ENCODE measurements around the gene TUBGCP4.
"Not testable (repeated sequence)": the region's sequence is repeated elsewhere in the genome, so short reads cannot be mapped to it uniquely, and the experiment has no call there.

TUBGCP4 gene, protein sequence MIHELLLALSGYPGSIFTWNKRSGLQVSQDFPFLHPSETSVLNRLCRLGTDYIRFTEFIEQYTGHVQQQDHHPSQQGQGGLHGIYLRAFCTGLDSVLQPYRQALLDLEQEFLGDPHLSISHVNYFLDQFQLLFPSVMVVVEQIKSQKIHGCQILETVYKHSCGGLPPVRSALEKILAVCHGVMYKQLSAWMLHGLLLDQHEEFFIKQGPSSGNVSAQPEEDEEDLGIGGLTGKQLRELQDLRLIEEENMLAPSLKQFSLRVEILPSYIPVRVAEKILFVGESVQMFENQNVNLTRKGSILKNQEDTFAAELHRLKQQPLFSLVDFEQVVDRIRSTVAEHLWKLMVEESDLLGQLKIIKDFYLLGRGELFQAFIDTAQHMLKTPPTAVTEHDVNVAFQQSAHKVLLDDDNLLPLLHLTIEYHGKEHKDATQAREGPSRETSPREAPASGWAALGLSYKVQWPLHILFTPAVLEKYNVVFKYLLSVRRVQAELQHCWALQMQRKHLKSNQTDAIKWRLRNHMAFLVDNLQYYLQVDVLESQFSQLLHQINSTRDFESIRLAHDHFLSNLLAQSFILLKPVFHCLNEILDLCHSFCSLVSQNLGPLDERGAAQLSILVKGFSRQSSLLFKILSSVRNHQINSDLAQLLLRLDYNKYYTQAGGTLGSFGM

DNA sequence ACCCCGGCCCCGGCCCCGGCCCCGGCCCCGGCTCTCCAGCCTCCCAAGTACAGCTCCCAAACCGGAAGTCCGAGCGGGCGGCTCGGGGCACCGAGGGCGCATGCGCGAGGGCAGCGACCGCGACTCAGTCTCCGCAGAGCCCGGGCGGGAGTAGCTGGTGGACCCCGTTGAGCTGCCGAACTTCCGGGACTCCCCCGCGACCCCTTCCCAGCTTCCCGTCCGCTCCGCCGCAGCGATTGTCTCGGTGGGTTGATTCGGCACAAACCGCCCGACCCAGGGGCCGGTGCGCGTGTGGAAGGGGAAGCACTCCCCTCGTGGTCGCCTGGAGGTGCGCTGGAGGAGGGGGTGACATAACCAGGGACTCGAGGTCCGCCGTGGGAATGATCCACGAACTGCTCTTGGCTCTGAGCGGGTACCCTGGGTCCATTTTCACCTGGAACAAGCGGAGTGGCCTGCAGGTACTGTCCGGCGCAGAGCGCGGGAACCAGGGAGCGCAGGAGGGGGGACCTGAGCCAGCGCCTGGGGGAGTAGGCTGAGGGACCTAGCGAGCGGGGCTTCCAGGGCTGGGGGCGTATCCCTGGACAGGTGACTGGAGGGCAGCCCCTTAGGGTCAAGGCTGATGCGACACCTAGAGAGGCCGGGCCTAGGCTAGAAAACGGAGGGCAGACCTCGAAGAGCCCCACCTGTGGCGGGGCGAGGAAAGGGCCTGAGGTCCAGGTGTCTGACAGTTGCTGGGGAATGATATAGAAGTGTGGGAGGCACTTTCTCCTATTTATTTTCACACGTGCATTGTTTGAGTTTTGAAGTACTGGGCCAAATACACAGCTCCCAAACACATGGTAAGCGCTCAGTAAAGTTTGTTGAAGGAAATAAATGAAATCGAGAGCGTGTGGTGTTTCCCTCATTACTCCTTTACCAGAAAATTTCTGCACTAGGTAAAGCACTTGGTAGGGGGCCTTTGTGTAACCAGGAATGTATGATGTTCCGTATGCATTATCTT, at the start of gene TUBGCP4, which contains the start of gene ZSCAN29:
Gene TUBGCP4 (plus strand): TSS at position 127 of the 1,000 bp plus-strand sequence. CDS start 254 bp downstream, at position 381.
Gene ZSCAN29 (minus strand): TSS at position 69 of the 1,000 bp plus-strand sequence. CDS start 1,130 bp downstream, outside the sequence.
- peak; percentile 80 for DNase-seq

DNA sequence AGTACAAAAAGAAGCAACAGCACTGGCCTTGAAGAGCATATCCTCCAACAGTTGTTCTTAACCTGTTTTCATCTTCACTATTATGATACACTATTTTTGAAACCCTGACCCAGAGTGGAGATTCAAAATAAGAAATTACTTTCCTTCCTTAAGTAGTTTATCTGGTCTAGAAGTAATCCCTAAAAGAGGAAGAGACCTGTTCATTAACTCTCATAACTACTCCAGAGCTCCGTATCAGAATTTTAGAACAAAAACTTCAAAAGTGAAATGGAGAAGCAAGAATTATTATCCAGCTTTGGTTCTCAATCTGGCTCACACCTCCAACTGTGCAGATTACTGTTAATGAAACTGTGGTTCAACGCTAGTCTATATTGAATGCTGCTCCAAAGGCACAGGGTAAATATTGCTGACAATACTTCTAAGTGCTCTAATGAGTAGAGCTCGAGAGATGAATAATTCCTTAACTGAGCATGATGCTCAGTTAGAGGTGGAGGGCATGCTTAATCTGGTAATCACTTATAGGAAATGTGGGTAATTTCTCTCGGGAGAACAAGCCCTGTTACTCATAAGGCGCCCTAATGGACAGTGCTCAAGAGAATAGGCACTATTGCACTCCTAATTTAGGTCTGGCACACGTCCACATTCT, 45.7 kb upstream of the TUBGCP4 start:
- DNase-seq, result no peak

DNA sequence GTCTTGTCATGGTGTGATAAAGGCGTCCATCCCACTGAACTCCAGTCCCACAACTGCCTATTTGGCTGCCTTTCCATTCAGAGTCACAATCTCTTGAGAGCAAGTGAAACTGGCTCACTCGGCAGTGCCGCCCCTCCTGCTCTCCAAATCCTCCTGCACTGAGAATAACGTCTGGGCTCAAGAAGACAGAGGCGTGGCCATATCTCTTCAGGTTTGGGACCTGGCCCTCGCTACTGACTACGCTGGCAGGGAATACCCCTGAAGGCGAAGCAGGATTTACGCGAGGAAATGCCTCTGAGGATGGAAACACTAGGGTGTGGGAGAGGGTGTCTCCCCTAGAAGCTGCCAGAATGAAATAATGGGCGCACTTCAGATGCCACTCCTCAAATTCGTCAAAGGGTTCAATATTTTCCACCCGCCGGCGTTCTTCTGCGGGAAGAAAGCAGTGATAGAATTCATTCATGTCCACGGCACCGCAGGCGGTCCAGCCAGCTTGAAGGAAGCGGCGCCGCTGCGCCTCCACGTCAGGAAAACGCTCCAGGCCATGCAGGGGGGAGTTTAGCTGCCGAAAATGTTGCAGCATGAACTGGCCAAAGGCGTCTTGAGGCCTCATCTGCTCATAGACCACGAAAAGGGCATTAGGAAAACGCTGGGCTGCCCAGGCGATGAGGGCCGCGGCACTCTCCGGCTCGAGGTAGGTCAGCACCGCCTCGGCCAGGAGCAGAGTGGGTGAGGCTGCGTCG, 41.5 kb upstream of the TUBGCP4 start:
- peak; percentile 62 for DNase-seq

DNA sequence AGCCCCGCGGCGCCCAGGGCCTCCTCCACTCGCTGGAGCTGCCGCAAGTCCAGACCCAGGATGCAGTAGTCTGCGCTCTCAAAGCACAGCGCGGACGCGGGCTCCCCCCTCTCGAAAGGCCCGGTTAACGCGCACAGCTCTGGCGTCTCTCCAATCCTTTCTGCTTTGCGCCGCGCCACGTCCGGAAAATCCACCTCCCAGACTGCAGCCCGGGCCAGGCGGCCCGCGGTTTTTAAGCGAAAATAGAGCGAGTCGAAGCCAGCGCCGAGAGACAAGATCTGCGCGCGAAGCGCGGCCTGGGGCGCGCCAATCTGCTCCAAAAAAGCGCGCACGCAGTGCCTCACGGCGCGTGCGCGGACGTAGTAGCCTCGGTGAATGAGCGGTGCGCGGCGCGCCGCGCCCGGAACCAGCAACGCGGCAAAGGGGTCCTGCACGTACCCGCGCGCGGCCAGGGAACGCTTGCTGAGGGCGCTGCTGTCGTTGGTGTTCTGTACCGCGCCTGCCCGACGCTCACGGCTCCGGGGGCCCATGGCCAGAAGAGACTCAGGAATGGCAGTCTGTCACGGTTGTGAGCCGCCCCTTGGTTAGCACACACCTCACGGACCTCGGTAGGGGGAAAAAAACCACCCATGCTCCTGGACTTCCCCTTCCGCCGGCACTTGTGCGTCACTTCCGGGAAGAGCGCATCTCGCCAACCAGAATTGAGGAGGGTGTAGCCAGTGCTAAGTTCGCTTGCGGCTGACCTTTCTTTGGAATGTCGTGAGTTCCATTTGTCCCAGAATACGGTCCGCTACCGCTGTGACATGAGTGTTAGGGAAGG, 40.7 kb upstream of the TUBGCP4 start, which contains the start of gene LCMT2:
Gene LCMT2 (minus strand): TSS at position 614 of the 820 bp plus-strand sequence. CDS start 84 bp downstream, at position 530.
- peak; percentile 94 for DNase-seq

DNA sequence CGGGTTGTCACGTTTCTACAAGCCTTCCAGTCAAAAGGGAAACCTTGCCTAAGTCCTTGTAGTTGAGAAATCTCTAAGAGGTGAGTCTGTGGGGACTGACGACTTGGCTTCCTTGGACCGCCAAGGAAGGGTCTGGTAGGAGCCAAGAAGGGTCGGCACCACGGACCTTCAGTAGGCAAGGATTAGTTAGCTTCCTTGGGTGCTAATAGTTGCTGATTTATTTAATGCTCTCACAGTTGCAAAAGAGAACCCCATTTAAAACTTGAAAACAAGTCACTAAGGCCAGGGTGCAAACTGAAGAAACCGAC, 40.2 kb upstream of the TUBGCP4 start:
- no peak for DNase-seq

DNA sequence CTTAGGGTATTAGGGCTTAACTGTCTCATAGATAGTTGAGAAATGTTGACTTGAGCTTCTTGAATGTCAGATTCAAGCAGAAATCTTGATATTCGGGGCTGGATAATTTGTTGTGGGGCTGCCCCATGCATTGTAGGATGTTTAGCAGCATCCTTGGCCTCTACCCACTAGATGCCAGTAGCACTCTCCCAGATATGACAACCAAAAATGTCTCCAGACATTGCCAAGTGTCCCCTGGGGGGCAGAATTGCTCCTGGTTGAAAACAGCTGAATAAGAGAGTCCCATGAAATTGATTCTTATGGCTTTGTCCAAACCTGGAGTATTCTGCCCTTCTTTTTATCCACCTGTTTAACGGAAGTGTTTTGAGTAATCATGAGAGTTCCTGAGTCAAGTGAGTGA, 24.6 kb upstream of the TUBGCP4 start:
- no peak for DNase-seq

DNA sequence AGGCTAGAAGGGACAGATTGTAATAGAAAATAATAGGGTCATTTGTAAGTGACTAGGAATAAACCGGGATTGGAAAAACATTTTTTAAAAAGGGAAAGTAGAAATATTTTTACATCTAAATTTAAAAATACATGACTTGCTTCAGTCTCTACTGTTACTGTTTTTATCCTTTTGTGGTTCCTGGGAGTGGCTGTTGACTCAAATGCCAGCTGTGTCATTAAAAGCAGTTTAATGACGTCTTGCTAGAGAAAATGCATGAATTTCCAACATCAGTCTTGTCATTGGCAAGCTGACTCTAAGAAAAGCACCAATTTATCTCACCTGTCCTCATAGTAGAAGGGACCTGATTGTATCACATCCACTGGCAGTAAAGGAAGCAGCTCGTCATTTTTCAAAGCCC, 23.8 kb upstream of the TUBGCP4 start:
- no peak for DNase-seq

DNA sequence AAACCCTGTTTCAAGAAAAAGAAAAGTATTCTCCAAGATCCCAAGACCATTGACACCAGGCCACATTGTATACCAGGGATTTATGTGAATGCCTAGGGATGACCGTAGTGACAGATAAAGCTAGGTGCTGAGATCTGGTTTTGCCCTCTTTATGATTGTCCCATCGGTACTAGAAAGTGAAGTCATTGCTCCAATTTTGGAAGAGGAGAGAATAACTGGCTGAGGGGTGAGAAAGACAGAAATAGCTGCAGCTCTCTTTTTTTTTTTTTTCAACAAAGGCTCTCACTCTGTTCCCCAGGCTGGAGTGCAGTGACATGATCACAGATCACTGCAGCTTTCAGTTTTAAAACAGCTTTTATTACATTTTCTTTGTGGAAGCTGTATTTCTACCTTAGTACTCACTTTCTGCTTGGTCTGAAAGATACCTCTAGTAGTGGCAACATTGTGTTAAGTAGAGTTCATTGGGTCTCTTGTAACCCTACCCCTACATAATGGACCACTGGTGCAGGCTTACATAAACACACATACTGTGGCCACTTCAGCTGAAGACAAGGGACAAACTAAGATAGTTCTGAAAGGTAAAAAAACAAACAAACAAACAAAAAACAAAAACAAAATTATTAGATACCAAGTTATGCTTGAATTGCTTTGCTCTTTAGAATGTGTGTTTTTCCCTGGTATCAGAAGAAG, 18.1 kb upstream of the TUBGCP4 start:
- DNase-seq, result no peak

DNA sequence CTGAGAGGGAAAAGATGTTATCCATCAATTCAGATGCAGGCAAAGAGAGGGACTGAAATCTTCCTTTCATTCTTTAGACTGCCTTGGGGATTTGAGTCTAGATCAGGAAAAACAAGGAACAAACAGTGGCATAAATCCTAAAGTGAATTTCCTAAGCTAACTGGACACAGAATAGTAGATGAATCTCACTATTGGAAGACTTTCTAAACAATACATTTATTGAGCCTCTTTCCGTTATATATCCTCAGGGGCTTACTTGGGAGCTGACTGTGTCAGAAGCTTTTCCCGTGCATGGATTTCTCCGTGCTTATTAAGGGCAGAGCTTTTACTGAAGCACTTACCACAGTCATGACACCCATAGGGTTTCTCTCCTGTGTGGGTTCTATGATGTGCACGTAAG, 10.1 kb upstream of the TUBGCP4 start:
- no peak for DNase-seq

DNA sequence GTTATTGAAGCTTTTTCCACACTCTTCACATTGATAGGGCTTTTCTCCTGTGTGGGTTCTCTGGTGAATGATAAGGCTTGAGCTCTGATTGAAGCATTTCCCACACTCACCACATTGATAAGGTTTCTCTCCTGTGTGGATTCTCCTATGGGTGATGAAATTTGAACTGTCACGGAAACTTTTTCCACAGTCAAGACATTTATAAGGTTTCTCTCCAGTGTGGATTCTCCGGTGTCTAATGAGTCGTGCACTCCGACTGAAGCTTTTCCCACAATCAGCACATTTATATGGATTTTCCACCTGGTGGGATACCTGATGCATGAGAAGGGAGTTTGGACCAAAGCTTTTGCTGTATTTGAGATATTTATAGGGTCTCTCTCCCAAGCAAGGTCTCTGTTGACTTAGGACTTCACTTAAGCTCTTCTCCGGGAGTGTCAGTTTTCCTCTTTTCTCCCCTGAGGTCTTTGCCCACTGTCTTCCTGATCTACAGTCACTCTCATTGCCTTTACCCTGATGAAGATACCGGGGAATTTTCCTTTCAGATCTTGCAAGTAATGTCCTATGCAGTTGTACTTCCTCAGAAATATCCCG, 9.5 kb upstream of the TUBGCP4 start:
- no peak for DNase-seq

DNA sequence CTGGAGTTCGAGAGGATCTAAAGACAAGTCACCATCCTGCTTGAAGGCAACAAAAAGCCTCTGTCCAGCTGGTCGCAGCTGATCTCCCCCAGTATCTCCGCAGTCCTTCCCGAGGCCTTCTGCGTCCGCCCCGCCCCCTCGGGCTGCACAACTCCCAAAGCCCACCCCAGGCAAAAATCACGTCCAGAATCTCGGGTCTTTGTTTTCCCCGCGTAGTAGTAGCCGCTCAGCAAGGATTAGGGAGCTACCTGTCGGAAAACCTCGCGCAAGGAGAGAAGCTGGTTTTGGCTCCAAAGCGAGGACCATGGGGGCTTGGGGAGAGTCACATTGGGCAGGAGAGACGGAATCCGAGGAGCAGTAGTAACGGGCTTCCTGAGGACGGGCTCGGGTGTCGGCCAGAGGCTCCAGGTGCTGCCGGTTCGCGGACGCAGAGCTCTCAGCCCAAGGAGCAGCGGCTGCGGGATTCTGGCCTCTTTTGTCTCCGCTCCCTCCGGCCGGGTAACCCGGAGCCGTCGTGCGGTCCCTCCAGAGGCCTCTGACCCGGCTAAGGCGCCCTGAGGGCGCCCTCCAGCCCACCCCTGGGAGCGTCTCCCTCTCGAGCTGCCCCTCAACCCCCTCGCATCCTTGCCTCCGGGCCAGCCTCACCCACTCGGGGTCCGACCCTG, 459 bp upstream of the TUBGCP4 start:
- DNase-seq, result no peak

DNA sequence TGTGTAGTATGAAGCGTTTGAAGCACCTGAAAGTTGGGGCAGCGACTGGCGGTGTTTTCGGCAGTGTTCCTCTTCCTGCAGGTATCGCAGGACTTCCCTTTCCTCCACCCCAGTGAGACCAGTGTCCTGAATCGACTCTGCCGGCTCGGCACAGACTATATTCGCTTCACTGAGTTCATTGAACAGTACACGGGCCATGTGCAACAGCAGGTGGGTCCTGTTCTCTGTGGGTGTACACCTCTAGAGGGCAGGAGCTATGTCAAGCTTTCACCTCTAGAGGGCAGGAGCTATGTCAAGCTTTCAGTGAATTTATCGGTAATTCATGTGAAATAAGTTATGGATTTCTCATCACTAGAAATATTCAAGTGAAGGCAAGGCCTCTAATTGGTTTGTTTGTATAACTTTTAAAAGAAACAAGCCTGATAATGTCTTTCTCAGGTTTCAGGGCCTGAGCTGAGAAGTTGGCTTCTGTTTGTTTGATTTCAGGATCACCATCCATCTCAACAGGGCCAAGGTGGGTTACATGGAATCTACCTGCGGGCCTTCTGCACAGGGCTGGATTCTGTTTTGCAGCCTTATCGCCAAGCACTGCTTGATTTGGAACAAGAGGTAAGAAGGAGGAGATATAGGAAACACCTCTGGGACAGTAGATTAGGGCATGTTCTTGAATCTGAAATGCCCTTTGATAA, 5.3 kb downstream of the TUBGCP4 start:
- DNase-seq, result peak; percentile 30

DNA sequence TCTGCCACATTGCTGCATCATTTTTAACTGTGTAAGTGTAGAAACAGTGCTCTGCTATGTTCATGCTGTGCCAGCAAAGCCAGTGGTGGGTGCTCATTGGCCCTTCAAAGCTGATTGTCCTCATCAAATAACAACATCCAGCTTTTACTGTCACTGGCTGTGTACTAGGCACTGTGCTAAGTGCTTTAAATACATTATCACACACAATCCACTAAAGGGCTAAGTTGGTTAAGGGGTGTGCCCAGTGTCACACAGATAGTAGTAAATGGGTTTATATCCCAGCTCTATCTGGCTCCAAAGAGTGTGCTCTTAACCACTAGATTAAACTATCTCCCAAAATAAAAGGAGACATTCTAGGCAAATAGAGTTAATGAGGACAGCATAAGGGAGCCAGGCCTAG, 7.7 kb downstream of the TUBGCP4 start:
- no peak for DNase-seq

DNA sequence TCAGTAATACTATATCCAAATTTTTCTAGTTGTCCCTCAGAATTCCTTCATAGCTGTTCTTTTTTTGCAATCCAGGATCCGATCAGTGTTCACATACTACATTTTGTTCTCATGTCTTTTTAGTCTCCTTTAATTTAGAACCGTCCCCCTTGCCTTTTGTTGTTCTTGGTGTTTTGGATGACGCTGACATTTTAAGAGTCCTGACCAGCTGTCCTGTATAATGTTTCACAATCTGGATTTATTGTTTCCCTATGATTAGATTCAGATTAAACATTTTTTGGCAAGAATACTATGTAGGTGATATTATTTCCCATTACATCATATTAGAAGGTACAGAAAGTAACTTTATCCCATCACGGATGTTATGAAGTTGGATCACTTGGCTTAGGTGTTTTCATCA, 11.4 kb downstream of the TUBGCP4 start:
- DNase-seq, result no peak

DNA sequence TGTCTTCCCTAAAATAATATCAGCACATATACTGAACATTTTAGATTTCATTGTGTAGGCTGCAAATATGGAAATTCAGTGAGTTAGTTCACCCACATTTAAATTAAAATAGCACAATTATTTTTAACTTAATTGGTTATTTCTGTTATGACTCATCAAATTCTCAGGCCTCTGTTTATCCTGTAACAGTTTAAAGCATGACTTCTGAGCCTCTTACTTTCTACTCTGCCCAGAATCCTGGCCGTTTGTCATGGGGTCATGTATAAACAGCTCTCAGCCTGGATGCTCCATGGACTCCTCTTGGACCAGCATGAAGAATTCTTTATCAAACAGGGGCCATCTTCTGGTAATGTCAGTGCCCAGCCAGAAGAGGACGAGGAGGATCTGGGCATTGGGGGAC, 12.2 kb downstream of the TUBGCP4 start:
- DNase-seq, result no peak

DNA sequence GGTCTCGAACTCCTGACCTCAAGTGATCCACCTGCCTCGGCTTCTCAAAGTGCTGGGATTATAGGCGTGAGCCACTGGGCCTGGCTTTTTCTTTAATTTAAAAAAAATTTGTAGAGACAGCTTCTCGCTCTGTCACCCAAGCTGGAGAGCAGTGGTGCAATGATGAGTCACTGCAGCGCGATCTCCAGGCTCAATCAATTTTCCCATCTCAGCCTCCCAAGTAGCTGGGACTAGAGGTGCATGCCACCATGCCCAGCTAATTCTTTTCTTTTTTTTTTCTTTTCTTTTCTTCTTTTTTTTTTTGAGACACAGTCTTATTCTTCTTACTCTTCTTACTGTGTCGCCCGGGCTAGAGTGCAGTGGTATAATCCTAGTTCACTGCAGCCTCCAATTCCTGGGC, 19.8 kb downstream of the TUBGCP4 start:
- DNase-seq, result no peak

DNA sequence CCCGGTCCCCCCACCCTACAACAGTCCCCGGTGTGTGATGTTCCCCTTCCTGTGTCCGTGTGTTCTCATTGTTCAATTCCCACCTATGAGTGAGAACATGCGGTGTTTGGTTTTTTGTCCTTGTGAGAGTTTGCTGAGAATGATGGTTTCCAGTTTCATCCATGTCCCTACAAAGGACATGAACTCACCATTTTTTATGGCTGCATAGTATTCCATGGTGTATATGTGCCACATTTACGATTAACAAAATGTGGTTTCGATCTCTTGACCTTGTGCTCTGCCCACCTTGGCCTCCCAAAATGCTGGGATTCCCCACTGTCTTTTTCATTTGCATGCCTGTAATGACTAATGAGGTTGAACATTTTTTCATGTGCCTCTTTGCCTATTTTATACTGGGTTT, 22.7 kb downstream of the TUBGCP4 start:
- not testable (repeated sequence) for DNase-seq

DNA sequence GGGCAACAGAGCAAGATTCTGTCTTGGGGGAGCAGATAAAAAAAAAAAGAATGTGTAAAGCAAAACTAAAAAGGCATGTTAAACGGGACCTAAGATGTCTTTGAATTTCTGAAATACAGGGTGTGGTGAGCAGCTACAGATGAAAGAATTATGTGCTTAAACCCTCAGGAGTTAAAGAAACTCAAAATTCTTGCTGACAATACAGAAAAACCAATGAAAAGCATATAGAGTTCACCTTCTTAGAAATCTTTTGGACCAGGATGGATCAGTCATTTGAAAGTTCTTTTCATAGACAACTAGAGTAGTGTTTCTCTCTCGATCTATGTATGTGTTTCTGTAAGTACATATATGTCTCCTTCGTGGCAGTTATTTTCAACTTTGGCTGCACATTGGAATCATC, 31.4 kb downstream of the TUBGCP4 start:
- DNase-seq, result no peak

DNA sequence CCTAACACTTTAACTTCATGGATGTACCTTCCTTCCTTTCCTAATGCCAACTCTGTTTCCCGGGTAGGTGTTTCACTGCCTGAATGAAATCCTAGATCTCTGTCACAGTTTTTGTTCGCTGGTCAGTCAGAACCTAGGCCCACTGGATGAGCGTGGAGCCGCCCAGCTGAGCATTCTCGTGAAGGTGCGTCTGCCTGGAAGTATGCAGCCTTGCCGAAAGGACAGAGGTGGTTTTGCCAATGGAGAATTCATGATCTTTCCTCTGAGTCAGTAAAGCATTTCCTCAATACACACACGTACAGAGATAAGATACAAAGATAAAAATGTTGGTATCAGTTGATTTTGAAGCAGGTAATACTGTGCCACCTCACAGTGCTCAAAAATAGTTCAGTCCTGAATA, 32.7 kb downstream of the TUBGCP4 start:
- DNase-seq, result no peak

Data from COR-L47 (cell line).